Thoracic aorta (tissue), 2 donors: Measurements from ENCODE around the gene CSNK1D. TPM values are rescaled to one million over a fixed set of nuclear protein-coding genes. Genes with fewer than 3 reads are reported as not detected.
A peak's percentile ranks its signal among the peaks of the same experiment; 100 is the strongest.

ENCODE experiments used
- ATAC-seq: fragments of 150-250 bp; one replicate; pipeline ENCODE4 v1.8.0; 2017; ENCODE audit warnings: low read depth; ENCODE audit not compliant: insufficient number of reproducible peaks, low FRiP score
- DNase-seq: peaks from one replicate; pipeline ENCODE4 v3.0.0-alpha.2; 2020; ENCODE audit warnings: low spot score
- H3K27ac ChIP-seq, 2 donors: fragments of 200-600 bp; sonication (generic); 1 replicate in 1 of 2; 2 replicates in 1 of 2; pipeline ENCODE4 v1.5.1; 2016; ENCODE audit warnings: mild to moderate bottlenecking in 2 of 2, moderate library complexity in 2 of 2
- H3K27me3 ChIP-seq: fragments of 200-600 bp; sonication (generic); replicated peaks from 2 replicates; pipeline ENCODE4 v1.6.0; 2016; ENCODE audit warnings: mild to moderate bottlenecking; ENCODE audit not compliant: insufficient read depth
- H3K36me3 ChIP-seq: fragments of 200-600 bp; sonication (generic); one replicate; pipeline ENCODE4 v1.5.1; 2016
- H3K4me1 ChIP-seq, 2 donors: fragments of 200-600 bp; sonication (generic); 1 replicate in 1 of 2; 2 replicates in 1 of 2; pipeline versions ENCODE4 v1.5.1 to v1.6.0; 2016; ENCODE audit warnings: low read depth in 2 of 2, mild to moderate bottlenecking in 1 of 2; ENCODE audit not compliant: control insufficient read depth in 1 of 2
- H3K4me3 ChIP-seq: fragments of 200-600 bp; sonication (generic); 2 replicates; pipeline ENCODE4 v1.5.1; 2016; ENCODE audit warnings: mild to moderate bottlenecking
- H3K9me3 ChIP-seq: fragments of 200-600 bp; sonication (generic); 2 replicates; pipeline ENCODE4 v1.5.1; 2016
- total RNA-seq, 2 donors: library from RNA; depleted of rRNA; stranded (reverse); fragments of >200 nt; gene quantifications; one replicate each; pipeline versions ENCODE4 v1.1.0 to v1.2.3, GENCODE V29; 2016
- TF ChIP-seq, protein P1 (sequence below): fragments of 200-600 bp; sonication (generic); IDR thresholded peaks from one replicate; pipeline ENCODE4 v1.5.1; 2019; ENCODE audit warnings: antibody characterized with exemption

Gene CSNK1D
- total RNA-seq, 2 donors from 2014 or later, result 69.5 to 71.9 TPM

DNA sequence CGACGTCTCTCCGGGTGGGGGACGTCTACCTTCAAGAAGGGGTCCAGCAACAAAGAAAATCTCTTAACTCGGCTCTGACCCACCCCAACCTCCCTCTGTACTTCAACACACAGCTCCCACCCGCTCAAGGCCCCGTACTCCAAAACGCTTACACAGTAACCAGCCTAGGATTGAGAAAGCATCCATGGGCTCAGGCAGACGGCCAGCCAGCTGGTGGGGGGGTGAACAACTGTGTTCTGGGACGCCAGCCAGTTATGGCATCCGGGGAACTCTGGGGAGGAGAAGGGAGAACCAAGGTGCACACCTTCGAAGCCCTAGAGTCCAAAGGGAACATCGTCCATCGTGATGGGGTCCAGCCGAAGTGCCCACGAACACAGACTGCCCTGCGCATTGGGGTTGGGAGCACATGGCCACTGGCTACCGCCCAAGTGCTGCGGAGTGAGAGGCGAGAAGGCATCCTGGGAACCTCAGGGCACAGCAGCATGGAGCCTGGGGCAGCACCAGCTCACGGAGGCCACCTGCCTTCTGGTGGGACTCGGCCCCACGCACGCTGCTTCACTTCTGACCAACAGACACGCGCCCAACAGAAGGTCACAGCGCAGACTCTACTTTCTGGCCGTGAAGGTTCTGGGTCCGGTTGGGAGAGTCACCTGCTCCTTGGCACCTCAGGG lies 30.4 kb downstream of the CSNK1D start:
- peak overlapping the region in 1 of 2 donors; percentile 81 for H3K27ac ChIP-seq
- H3K9me3 ChIP-seq, result no peaks in the 10 kb centered on the region
- no peak for DNase-seq
- TF ChIP-seq, protein P1, sequence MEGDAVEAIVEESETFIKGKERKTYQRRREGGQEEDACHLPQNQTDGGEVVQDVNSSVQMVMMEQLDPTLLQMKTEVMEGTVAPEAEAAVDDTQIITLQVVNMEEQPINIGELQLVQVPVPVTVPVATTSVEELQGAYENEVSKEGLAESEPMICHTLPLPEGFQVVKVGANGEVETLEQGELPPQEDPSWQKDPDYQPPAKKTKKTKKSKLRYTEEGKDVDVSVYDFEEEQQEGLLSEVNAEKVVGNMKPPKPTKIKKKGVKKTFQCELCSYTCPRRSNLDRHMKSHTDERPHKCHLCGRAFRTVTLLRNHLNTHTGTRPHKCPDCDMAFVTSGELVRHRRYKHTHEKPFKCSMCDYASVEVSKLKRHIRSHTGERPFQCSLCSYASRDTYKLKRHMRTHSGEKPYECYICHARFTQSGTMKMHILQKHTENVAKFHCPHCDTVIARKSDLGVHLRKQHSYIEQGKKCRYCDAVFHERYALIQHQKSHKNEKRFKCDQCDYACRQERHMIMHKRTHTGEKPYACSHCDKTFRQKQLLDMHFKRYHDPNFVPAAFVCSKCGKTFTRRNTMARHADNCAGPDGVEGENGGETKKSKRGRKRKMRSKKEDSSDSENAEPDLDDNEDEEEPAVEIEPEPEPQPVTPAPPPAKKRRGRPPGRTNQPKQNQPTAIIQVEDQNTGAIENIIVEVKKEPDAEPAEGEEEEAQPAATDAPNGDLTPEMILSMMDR, result no peak
- H3K4me3 ChIP-seq, result no peak overlapping the region
- peak; percentile 15 for ATAC-seq
- H3K4me1 ChIP-seq, result peaks cover 50 to 67% of the 10 kb centered on the region in 2 donors
- peaks cover 40% of the 10 kb centered on the region for H3K36me3 ChIP-seq
- H3K27me3 ChIP-seq, result no peaks in the 10 kb centered on the region

DNA sequence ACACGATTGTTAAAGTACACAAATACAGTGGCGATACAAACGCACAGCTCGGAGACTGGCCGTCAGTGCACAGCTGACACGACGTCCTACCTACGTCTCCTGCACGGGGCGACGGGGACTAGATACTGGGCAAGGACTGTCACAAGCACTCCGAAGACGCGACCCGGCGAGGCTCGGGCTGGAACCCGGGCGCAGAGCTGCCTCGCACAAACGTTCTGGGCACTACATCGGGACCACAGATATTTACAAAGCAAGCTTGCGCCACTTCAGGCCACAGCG lies 30.9 kb downstream of the CSNK1D start:
- ATAC-seq (no peak), DNase-seq (no peak)
- H3K36me3 ChIP-seq, result peaks cover 35% of the 10 kb centered on the region
- peaks cover 50 to 71% of the 10 kb centered on the region in 2 donors for H3K4me1 ChIP-seq
- no peaks in the 10 kb centered on the region for H3K9me3 ChIP-seq
- peak overlapping the region; percentile 59 to 81 for H3K27ac ChIP-seq
- no peak overlapping the region for H3K4me3 ChIP-seq
- H3K27me3 ChIP-seq, result no peaks in the 10 kb centered on the region
- TF ChIP-seq, protein P1, result no peak

DNA sequence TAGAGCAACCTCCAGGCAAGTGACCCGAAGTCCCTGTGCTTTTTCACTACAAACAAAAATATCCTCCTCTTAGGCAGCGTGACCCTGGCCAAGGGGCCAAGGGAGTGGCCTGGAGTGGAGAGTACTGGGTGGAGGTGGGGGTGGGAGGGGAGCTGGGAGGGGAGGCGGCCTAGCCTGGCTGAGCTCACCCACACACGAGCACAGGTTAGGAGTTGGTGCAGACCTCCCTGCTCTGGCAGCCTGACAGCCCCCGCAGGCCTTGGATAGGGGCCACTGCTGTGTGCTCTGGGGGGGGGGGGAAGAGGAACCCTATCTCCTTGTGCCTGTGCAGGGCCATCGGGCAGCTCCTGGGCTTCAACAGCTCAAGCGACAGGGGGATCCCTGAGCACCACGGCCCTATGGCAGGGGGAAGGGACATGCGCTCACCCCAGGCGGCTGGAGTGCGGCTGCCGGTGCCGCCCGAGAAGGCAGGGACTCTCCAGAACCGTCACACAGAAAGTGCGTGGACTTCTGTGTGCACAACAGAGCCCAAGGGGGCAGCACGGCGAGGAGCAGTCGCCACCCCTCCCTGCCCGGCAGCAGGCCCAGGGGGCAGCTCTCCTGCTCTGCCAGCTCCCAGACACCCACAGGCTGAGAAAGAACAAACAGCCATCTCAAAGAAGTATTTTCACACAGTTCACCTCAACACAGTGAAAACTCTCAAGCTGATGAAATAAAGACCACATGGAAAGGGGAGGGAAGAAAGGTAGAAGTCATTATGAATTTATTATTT lies 31.4 kb downstream of the CSNK1D start:
- Histone ChIP-seq H3K9me3 (no peaks in the 10 kb centered on the region), H3K36me3 (peaks cover 33% of the 10 kb centered on the region), H3K27ac (peak overlapping the region; percentile 59 to 81), H3K4me1 (peaks cover 46 to 67% of the 10 kb centered on the region in 2 donors), H3K27me3 (no peaks in the 10 kb centered on the region), H3K4me3 (no peak overlapping the region)
- no peak for DNase-seq
- no peak for ATAC-seq
- TF ChIP-seq, protein P1, result no peak

DNA sequence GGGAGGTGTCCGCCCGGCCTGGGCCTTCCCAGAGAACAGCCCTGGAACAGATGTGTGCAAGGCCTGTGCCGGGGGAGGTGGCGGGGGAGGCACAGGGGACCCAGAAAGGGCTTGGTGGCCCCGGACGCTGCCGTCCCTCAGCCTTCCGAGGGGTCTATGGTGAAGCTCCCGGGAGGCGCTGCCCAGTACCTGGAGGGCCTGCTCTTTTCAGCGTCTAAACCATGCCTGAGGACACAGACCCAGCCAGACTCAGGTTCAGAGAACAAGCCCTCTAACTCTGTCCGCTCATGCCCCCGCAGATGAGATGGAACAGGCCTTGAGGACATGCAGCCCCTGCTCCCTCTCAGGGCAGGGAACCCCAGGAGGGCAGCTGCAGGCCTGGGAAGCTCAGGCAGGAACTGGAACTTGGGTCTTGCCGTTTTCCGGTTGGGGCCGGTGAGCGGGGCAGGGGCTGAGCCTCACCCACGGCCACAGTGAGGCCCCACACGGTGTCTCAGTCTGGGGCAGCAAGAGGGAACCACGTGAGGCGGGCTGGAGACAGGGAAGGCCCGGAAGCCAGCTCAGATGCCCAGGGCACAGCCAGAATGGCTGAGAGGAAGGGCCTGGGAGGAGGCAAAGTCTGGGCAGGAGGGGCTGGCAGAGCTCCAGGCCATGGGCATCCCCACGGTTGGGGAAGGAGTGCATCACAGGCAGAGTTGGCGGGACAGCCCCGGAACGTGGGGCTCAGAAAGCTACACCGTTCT lies 32.1 kb downstream of the CSNK1D start:
- no peaks in the 10 kb centered on the region for H3K27me3 ChIP-seq
- ATAC-seq (peak; percentile 24), DNase-seq (peak; percentile 70)
- TF ChIP-seq, protein P1, result no peak
- peaks cover 32% of the 10 kb centered on the region for H3K36me3 ChIP-seq
- peaks cover 44 to 63% of the 10 kb centered on the region in 2 donors for H3K4me1 ChIP-seq
- H3K9me3 ChIP-seq, result no peaks in the 10 kb centered on the region
- peak overlapping the region; percentile 21 for H3K4me3 ChIP-seq
- H3K27ac ChIP-seq, result peak overlapping the region; percentile 59 to 81
